Activated CD4-positive, alpha-beta memory T cell treated with anti-CD3 and anti-CD28 coated beads for 36 hours (primary cell): ENCODE data around the gene PRELID3B. TPM values are rescaled to one million over a fixed set of nuclear protein-coding genes. Genes with fewer than 3 reads are reported as not detected.

Experiments
- CTCF ChIA-PET: fragments of 350-600 bp; sonication (Branson Sonifier 250); formaldehyde crosslinking; loops from one replicate; lab custom pipeline; 2021; ENCODE audit warnings: antibody characterized with exemption, inconsistent platforms; lab: Charles Lee
- POLR2A ChIA-PET: fragments of 350-600 bp; sonication (Branson Sonifier 250); formaldehyde crosslinking; loops from one replicate; lab custom pipeline; 2021; ENCODE audit warnings: antibody characterized with exemption; lab: Charles Lee
- DNase-seq: peaks from one replicate; pipeline ENCODE4 v3.0.0-alpha.2; 2020
- H3K27ac Mint-ChIP-seq: one replicate; pipeline ENCODE4 v1.8.0; 2021; ENCODE audit warnings: mixed read lengths
- H3K27me3 Mint-ChIP-seq: one replicate; pipeline ENCODE4 v1.8.0; 2021; ENCODE audit warnings: mixed read lengths
- H3K36me3 Mint-ChIP-seq: one replicate; pipeline ENCODE4 v1.8.0; 2021; ENCODE audit warnings: mixed read lengths
- H3K4me1 Mint-ChIP-seq: one replicate; pipeline ENCODE4 v1.8.0; 2021; ENCODE audit warnings: low read depth, mixed read lengths
- H3K4me3 Mint-ChIP-seq: one replicate; pipeline ENCODE4 v1.8.0; 2021; ENCODE audit warnings: mild to moderate bottlenecking, mixed read lengths
- H3K9me3 Mint-ChIP-seq: one replicate; pipeline ENCODE4 v1.8.0; 2021; ENCODE audit warnings: mixed read lengths
- intact Hi-C: fragments of 100-400 bp; cut with micrococcal nuclease; formaldehyde crosslinking; loops from one replicate; pipeline ENCODE4 v1.15.1; 2023
- total RNA-seq, 2 experiments: library from RNA; stranded (reverse); gene quantifications; one replicate each; pipeline ENCODE4 v1.2.3, GENCODE V29; 2021

PRELID3B gene
- total RNA-seq, 2 experiments from 2014 or later, result 148 to 151 TPM

GRCh38 chr20:59074456-59074855 lies 31.9 kb upstream of the PRELID3B start:
- peaks cover 47% of the 10 kb centered on the region for H3K4me1 Mint-ChIP-seq
- no peaks in the 10 kb centered on the region for H3K36me3 Mint-ChIP-seq
- intact Hi-C loops, result loop anchor here (1.0 kb wide), 1 partner anchor 26 kb away; no protein-coding TSS in a partner anchor
- no peaks in the 10 kb centered on the region for H3K9me3 Mint-ChIP-seq
- H3K4me3 Mint-ChIP-seq, result peak overlapping the region; percentile 18
- no peak overlapping the region for H3K27ac Mint-ChIP-seq
- peaks cover 31% of the 10 kb centered on the region for H3K27me3 Mint-ChIP-seq
- no peak for DNase-seq
- CTCF ChIA-PET, result interaction anchor here (1.7 to 2.0 kb wide), 3 partner anchors 8 to 133 kb away, joined by 4 to 7 read pairs (median 5); no protein-coding TSS in a partner anchor
- POLR2A ChIA-PET, result no interaction called here

- no peaks in the 10 kb centered on the region for H3K9me3 Mint-ChIP-seq
- DNase-seq, result no peak
- no peaks in the 10 kb centered on the region for H3K36me3 Mint-ChIP-seq
- no peak overlapping the region for H3K4me3 Mint-ChIP-seq
- peaks cover 31% of the 10 kb centered on the region for H3K27me3 Mint-ChIP-seq
- POLR2A ChIA-PET, result no interaction called here
- intact Hi-C loops, result no loop called here
- peaks cover 46% of the 10 kb centered on the region for H3K4me1 Mint-ChIP-seq
- CTCF ChIA-PET, result interaction anchor here (1.7 to 2.0 kb wide), 3 partner anchors 9 to 134 kb away, joined by 4 to 7 read pairs (median 5); no protein-coding TSS in a partner anchor
- H3K27ac Mint-ChIP-seq, result no peak overlapping the region
Measured at GRCh38 chr20:59073582-59073981, 31.0 kb upstream of the PRELID3B start.

GRCh38 chr20:59071216-59071615 lies 28.6 kb upstream of the PRELID3B start:
- CTCF ChIA-PET, result interaction anchor here (1.0 kb wide), 1 partner anchor 136 kb away, joined by 3 read pairs; no protein-coding TSS in a partner anchor
- POLR2A ChIA-PET, result no interaction called here
- peaks cover 27% of the 10 kb centered on the region for H3K27me3 Mint-ChIP-seq
- no peaks in the 10 kb centered on the region for H3K9me3 Mint-ChIP-seq
- H3K36me3 Mint-ChIP-seq, result no peaks in the 10 kb centered on the region
- intact Hi-C loops, result no loop called here
- peaks cover 29% of the 10 kb centered on the region for H3K4me1 Mint-ChIP-seq
- no peak overlapping the region for H3K27ac Mint-ChIP-seq
- DNase-seq, result no peak
- no peak overlapping the region for H3K4me3 Mint-ChIP-seq

- no peak overlapping the region for H3K27ac Mint-ChIP-seq
- DNase-seq, result no peak
- ChIA-PET POLR2A (no interaction called here), CTCF (no interaction called here)
- H3K4me1 Mint-ChIP-seq, result peaks cover 7% of the 10 kb centered on the region
- H3K4me3 Mint-ChIP-seq, result no peak overlapping the region
- H3K9me3 Mint-ChIP-seq, result no peaks in the 10 kb centered on the region
- H3K27me3 Mint-ChIP-seq, result peaks cover 17% of the 10 kb centered on the region
- intact Hi-C loops, result no loop called here
- H3K36me3 Mint-ChIP-seq, result no peaks in the 10 kb centered on the region
Measured at GRCh38 chr20:59069026-59069425, 26.4 kb upstream of the PRELID3B start.

- no peak overlapping the region for H3K4me3 Mint-ChIP-seq
- CTCF ChIA-PET, result interaction anchor here (0.6 kb wide), 1 partner anchor 22 kb away, joined by 3 read pairs; no protein-coding TSS in a partner anchor
- intact Hi-C loops, result no loop called here
- peaks cover 2% of the 10 kb centered on the region for H3K4me1 Mint-ChIP-seq
- no peaks in the 10 kb centered on the region for H3K9me3 Mint-ChIP-seq
- no peak for DNase-seq
- no peaks in the 10 kb centered on the region for H3K36me3 Mint-ChIP-seq
- POLR2A ChIA-PET, result no interaction called here
- no peak overlapping the region for H3K27ac Mint-ChIP-seq
- peaks cover 13% of the 10 kb centered on the region for H3K27me3 Mint-ChIP-seq
Measured at GRCh38 chr20:59068534-59068933, 25.9 kb upstream of the PRELID3B start.

- no peak overlapping the region for H3K27ac Mint-ChIP-seq
- H3K4me3 Mint-ChIP-seq, result no peak overlapping the region
- no peaks in the 10 kb centered on the region for H3K27me3 Mint-ChIP-seq
- ChIA-PET POLR2A (no interaction called here), CTCF (interaction anchor here (1.2 to 1.9 kb wide), 4 partner anchors 10 to 143 kb away, joined by 3 to 8 read pairs (median 4); no protein-coding TSS in a partner anchor)
- no peaks in the 10 kb centered on the region for H3K4me1 Mint-ChIP-seq
- H3K36me3 Mint-ChIP-seq, result no peaks in the 10 kb centered on the region
- no peaks in the 10 kb centered on the region for H3K9me3 Mint-ChIP-seq
- no peak for DNase-seq
- intact Hi-C loops, result no loop called here
Measured at GRCh38 chr20:59064214-59064722, 21.7 kb upstream of the PRELID3B start.

GRCh38 chr20:59063358-59064213 lies 21.0 kb upstream of the PRELID3B start:
- Mint-ChIP-seq H3K27ac (no peak overlapping the region), H3K27me3 (no peaks in the 10 kb centered on the region), H3K4me3 (no peak overlapping the region), H3K36me3 (no peaks in the 10 kb centered on the region), H3K9me3 (no peaks in the 10 kb centered on the region), H3K4me1 (no peaks in the 10 kb centered on the region)
- intact Hi-C loops, result no loop called here
- POLR2A ChIA-PET, result no interaction called here
- DNase-seq, result no peak
- CTCF ChIA-PET, result interaction anchor here (1.2 to 1.9 kb wide), 3 partner anchors 9 to 144 kb away, joined by 3 to 8 read pairs (median 4); no protein-coding TSS in a partner anchor

GRCh38 chr20:59062081-59062480 lies 19.5 kb upstream of the PRELID3B start:
- ChIA-PET CTCF (no interaction called here), POLR2A (no interaction called here)
- H3K27ac Mint-ChIP-seq, result no peak overlapping the region
- H3K4me1 Mint-ChIP-seq, result no peaks in the 10 kb centered on the region
- H3K36me3 Mint-ChIP-seq, result no peaks in the 10 kb centered on the region
- H3K4me3 Mint-ChIP-seq, result no peak overlapping the region
- no peaks in the 10 kb centered on the region for H3K9me3 Mint-ChIP-seq
- intact Hi-C loops, result no loop called here
- no peaks in the 10 kb centered on the region for H3K27me3 Mint-ChIP-seq
- no peak for DNase-seq

- CTCF ChIA-PET, result interaction anchor here (1.0 to 2.2 kb wide), 5 partner anchors 29 to 155 kb away, joined by 3 to 10 read pairs (median 3); no protein-coding TSS in a partner anchor
- Mint-ChIP-seq H3K4me1 (no peaks in the 10 kb centered on the region), H3K27ac (no peak overlapping the region), H3K36me3 (no peaks in the 10 kb centered on the region), H3K9me3 (no peaks in the 10 kb centered on the region), H3K4me3 (no peak overlapping the region), H3K27me3 (peaks cover 1% of the 10 kb centered on the region)
- POLR2A ChIA-PET, result no interaction called here
- DNase-seq, result no peak
- intact Hi-C loops, result no loop called here
Measured at GRCh38 chr20:59055302-59055701, 12.7 kb upstream of the PRELID3B start.

- H3K36me3 Mint-ChIP-seq, result no peaks in the 10 kb centered on the region
- intact Hi-C loops, result no loop called here
- H3K4me3 Mint-ChIP-seq, result no peak overlapping the region
- ChIA-PET CTCF (no interaction called here), POLR2A (no interaction called here)
- H3K27me3 Mint-ChIP-seq, result peaks cover 1% of the 10 kb centered on the region
- no peak for DNase-seq
- peaks cover 16% of the 10 kb centered on the region for H3K4me1 Mint-ChIP-seq
- H3K27ac Mint-ChIP-seq, result no peak overlapping the region
- no peaks in the 10 kb centered on the region for H3K9me3 Mint-ChIP-seq
Measured at GRCh38 chr20:59051666-59052185, 9.1 kb upstream of the PRELID3B start.

GRCh38 chr20:59050437-59050836 lies 7.9 kb upstream of the PRELID3B start:
- POLR2A ChIA-PET, result no interaction called here
- no peak for DNase-seq
- Mint-ChIP-seq H3K27me3 (no peaks in the 10 kb centered on the region), H3K4me3 (no peak overlapping the region), H3K4me1 (peaks cover 19% of the 10 kb centered on the region), H3K27ac (no peak overlapping the region), H3K9me3 (no peaks in the 10 kb centered on the region), H3K36me3 (no peaks in the 10 kb centered on the region)
- intact Hi-C loops, result no loop called here
- CTCF ChIA-PET, result no interaction called here

GRCh38 chr20:59048681-59049030 lies 6.1 kb upstream of the PRELID3B start:
- intact Hi-C loops, result loop anchor here (1.0 to 2.0 kb wide), 2 partner anchors 16 to 26 kb away; partner anchors contain the start of gene ATP5F1E
- Mint-ChIP-seq H3K4me1 (peaks cover 26% of the 10 kb centered on the region), H3K27me3 (no peaks in the 10 kb centered on the region), H3K4me3 (no peak overlapping the region), H3K36me3 (no peaks in the 10 kb centered on the region), H3K27ac (no peak overlapping the region), H3K9me3 (no peaks in the 10 kb centered on the region)
- ChIA-PET CTCF (interaction anchor here (1.2 kb wide), 1 partner anchor 173 kb away, joined by 5 read pairs; no protein-coding TSS in a partner anchor), POLR2A (no interaction called here)
- no peak for DNase-seq
